ENCODE data around the gene TRIM63. TPM values are rescaled to one million over a fixed set of nuclear protein-coding genes. Genes with fewer than 3 reads are reported as not detected.

TRIM63 gene
- total RNA-seq, 1 experiment from 2014 or later, result not detected

DNA sequence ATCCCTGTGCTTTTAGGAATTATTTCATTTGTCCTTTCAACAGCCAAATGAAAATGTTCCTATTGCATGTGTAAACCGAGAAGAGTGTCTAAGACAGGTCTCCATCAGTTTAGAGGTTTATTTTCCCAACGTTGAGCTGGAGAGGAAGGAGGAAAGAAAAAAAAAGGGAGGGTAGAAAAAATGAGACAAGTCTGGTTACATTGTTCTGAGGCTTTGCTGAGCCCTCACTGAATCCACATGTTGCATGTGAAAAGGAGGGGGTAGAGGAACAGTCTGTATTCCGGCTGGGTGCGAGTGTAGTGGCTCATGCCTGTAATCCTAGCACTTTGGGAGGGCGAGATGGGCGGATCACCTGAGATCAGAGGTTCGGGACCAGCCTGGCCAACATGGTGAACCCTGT lies 25.0 kb upstream of the TRIM63 start:
- no peak overlapping the region for H2AFZ ChIP-seq (ENCODE audit: low read length)
- Mint-ChIP-seq H3K9me3 (peaks cover 0 to 3% of the 10 kb centered on the region in 2 experiments; a peak in 1 of 5 replicates), H3K27ac (no peak overlapping the region), H3K4me1 (peaks cover 23 to 36% of the 10 kb centered on the region in 2 experiments), H3K27me3 (ENCODE audit: low read depth) (peaks cover 17% of the 10 kb centered on the region), H3K4me3 (no peak overlapping the region; a peak in 1 of 5 replicates), H3K36me3 (ENCODE audit: insufficient read depth in 1 of 3, low read depth in 3 of 3) (no peaks in the 10 kb centered on the region)
- no peak overlapping the region for H4K91ac ChIP-seq (ENCODE audit: insufficient read length, low read depth, low read length)
- no peak overlapping the region for H3K56ac ChIP-seq (ENCODE audit: insufficient read length, low read depth, low read length)
- H2AK5ac ChIP-seq (ENCODE audit: insufficient read length, low read length), result no peak overlapping the region
- no CpG with 5 or more reads among the region's 7 CpGs for WGBS (ENCODE audit: extremely low coverage, insufficient read length, low lambda C conversion rate)
- H3K4me1 ChIP-seq (ENCODE audit: insufficient read depth, low read length), result peaks cover 6% of the 10 kb centered on the region; the same call in 1 of the 2 replicates
- H3K23me2 ChIP-seq (ENCODE audit: insufficient read length, low read depth, low read length, poor library complexity, severe bottlenecking), result no peaks in the 10 kb centered on the region
- no peak overlapping the region for H4K8ac ChIP-seq (replicated peaks; ENCODE audit: insufficient read length, low read depth, low read length)
- H3K4ac ChIP-seq (ENCODE audit: low read depth, low read length), result no peak overlapping the region
- no peak overlapping the region for H3T11ph ChIP-seq (ENCODE audit: low read length)
- no peak overlapping the region for H4K5ac ChIP-seq (ENCODE audit: insufficient read length, low read depth, low read length)
- no peak overlapping the region for H3K23ac ChIP-seq (ENCODE audit: insufficient read length, low read depth, low read length)
- no peak overlapping the region for H2BK20ac ChIP-seq (ENCODE audit: low read depth, low read length, poor library complexity, severe bottlenecking)
- H2BK120ac ChIP-seq (ENCODE audit: low read depth, low read length, poor library complexity, severe bottlenecking), result no peak overlapping the region
- no peak overlapping the region for H2BK12ac ChIP-seq (ENCODE audit: insufficient read length, low read depth, low read length)
- TF ChIP-seq, protein P1, sequence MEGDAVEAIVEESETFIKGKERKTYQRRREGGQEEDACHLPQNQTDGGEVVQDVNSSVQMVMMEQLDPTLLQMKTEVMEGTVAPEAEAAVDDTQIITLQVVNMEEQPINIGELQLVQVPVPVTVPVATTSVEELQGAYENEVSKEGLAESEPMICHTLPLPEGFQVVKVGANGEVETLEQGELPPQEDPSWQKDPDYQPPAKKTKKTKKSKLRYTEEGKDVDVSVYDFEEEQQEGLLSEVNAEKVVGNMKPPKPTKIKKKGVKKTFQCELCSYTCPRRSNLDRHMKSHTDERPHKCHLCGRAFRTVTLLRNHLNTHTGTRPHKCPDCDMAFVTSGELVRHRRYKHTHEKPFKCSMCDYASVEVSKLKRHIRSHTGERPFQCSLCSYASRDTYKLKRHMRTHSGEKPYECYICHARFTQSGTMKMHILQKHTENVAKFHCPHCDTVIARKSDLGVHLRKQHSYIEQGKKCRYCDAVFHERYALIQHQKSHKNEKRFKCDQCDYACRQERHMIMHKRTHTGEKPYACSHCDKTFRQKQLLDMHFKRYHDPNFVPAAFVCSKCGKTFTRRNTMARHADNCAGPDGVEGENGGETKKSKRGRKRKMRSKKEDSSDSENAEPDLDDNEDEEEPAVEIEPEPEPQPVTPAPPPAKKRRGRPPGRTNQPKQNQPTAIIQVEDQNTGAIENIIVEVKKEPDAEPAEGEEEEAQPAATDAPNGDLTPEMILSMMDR (conservative IDR thresholded peaks at IDR 0.05), result no peak
- H3K4me2 ChIP-seq (ENCODE audit: insufficient read depth, insufficient read length, low read length), result no peak overlapping the region
- H2BK15ac ChIP-seq (ENCODE audit: low read depth, low read length), result no peak overlapping the region
- no peak overlapping the region for H3K27ac ChIP-seq (ENCODE audit: insufficient read length, low read depth, low read length)
- H3K79me1 ChIP-seq (ENCODE audit: insufficient read depth, low read depth, low read length, poor library complexity, severe bottlenecking), result no peaks in the 10 kb centered on the region
- H4K20me1 ChIP-seq (ENCODE audit: control insufficient read depth, insufficient read depth, insufficient read length), result no peaks in the 10 kb centered on the region
- H3K79me2 ChIP-seq (ENCODE audit: insufficient read depth, low read length), result no peaks in the 10 kb centered on the region
- H3K9ac ChIP-seq (ENCODE audit: extremely low read depth, insufficient read length, low read length), result no peak overlapping the region
- no peak overlapping the region for H2BK5ac ChIP-seq (ENCODE audit: insufficient read length, low read length)
- H3K18ac ChIP-seq (ENCODE audit: insufficient read length, low read depth, low read length), result no peak overlapping the region
- no peaks in the 10 kb centered on the region for H3K9me3 ChIP-seq (ENCODE audit: control insufficient read depth, low read depth, low read length)
- no peak for DNase-seq
- H3K27me3 ChIP-seq (ENCODE audit: insufficient read depth, low read length), result no peaks in the 10 kb centered on the region
- no peak overlapping the region for H3K14ac ChIP-seq (ENCODE audit: insufficient read depth, low read length)
